Activated CD8-positive, alpha-beta memory T cell treated with anti-CD3 and anti-CD28 coated beads, Interleukin-2, amount 50 U/mL, for 24 hours (primary cell): ENCODE measurements around the gene ADAMTSL2.

Experiments
- DNase-seq: peaks from one replicate; pipeline ENCODE4 v3.0.0-alpha.2; 2020; ENCODE audit errors: extremely low read depth

The ADAMTSL2 gene

GRCh38 chr9:133606708-133607025 is 72.2 kb downstream of the ADAMTSL2 start:
- no peak for DNase-seq

GRCh38 chr9:133607381-133607780 is 72.9 kb downstream of the ADAMTSL2 start:
- no peak for DNase-seq

- no peak for DNase-seq
Observed at GRCh38 chr9:133607976-133608375, 73.5 kb downstream of the ADAMTSL2 start.

GRCh38 chr9:133608382-133608781 is 73.9 kb downstream of the ADAMTSL2 start:
- DNase-seq = no peak

GRCh38 chr9:133608889-133609288 is 74.4 kb downstream of the ADAMTSL2 start:
- no peak for DNase-seq

GRCh38 chr9:133609311-133610098 is 75.0 kb downstream of the ADAMTSL2 start, which contains the start of gene FAM163B:
Gene FAM163B (minus strand): TSS chr9:133609389. CDS start chr9:133580223, 29,166 bp downstream.
- no peak for DNase-seq

GRCh38 chr9:133610845-133611244 is 76.3 kb downstream of the ADAMTSL2 start:
- DNase-seq = no peak

GRCh38 chr9:133612051-133612450 is 77.5 kb downstream of the ADAMTSL2 start:
- no peak for DNase-seq

- no peak for DNase-seq
Observed at GRCh38 chr9:133612816-133613215, 78.3 kb downstream of the ADAMTSL2 start.

- no peak for DNase-seq
Observed at GRCh38 chr9:133613432-133613831, 78.9 kb downstream of the ADAMTSL2 start.

- no peak for DNase-seq
Observed at GRCh38 chr9:133614056-133614455, 79.6 kb downstream of the ADAMTSL2 start.

- DNase-seq = no peak
Observed at GRCh38 chr9:133614678-133615077, 80.2 kb downstream of the ADAMTSL2 start.

GRCh38 chr9:133615186-133615585 is 80.7 kb downstream of the ADAMTSL2 start:
- no peak for DNase-seq

GRCh38 chr9:133615606-133616188 is 81.2 kb downstream of the ADAMTSL2 start:
- DNase-seq = no peak

GRCh38 chr9:133616643-133617405 is 82.3 kb downstream of the ADAMTSL2 start:
- no peak for DNase-seq

- DNase-seq = no peak
Observed at GRCh38 chr9:133618726-133619125, 84.2 kb downstream of the ADAMTSL2 start.

- no peak for DNase-seq
Observed at GRCh38 chr9:133619791-133620190, 85.3 kb downstream of the ADAMTSL2 start.

- DNase-seq = no peak
Observed at GRCh38 chr9:133621725-133622267, 87.3 kb downstream of the ADAMTSL2 start.

GRCh38 chr9:133622555-133622954 is 88.1 kb downstream of the ADAMTSL2 start:
- no peak for DNase-seq
